CD4-positive, alpha-beta T cell treated with Interleukin-12 subunit alpha and Interleukin-12 subunit beta, for 1 hour (primary cell): ENCODE measurements around the gene CAB39.
A peak's percentile ranks its signal among the peaks of the same experiment; 100 is the strongest.
"Not testable (repeated sequence)": the region's sequence is repeated elsewhere in the genome, so short reads cannot be mapped to it uniquely, and the experiment has no call there.

Experiments
- DNase-seq: peaks from one replicate; pipeline ENCODE4 v3.0.0-alpha.2; 2020

Gene CAB39

DNA sequence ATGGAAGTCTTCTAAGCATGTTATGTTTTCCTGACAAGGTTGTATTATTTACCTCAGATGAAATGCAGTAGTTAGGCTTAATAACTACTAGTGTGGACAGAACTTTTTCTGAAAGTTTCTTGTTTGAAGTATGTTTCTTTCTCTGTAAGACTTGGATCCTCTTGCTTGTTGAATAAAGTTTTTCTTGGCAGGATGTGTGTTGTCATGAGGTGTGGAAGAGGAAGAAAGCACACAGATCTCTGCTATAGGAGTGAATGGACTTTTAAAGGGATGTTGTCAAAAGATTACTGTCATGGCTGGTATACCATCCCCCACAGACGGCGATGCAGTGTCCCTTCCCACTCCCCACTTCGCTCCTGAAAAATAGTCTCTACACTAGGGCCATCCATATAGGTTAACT lies 2.6 kb downstream of the CAB39 start:
- no peak for DNase-seq

DNA sequence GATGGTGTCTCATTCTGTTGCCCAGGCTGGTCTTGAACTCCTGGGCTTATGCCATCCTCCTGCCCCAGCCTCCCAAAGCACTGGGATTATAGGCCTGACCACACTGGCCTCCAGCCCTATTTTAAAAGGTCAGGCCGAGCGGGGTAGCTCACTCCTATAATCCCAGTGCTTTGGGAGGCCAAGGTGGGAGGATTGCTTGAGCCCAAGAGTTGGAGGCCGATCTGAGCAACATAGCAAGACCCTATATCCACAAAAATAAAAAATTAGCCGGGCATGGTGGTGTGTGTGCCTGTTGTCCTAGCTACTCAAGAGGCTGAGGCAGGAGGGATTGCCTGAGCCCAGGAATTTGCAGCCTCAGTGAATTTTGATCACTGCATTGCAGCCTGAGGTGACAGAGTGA lies 3.9 kb downstream of the CAB39 start:
- DNase-seq: no peak

DNA sequence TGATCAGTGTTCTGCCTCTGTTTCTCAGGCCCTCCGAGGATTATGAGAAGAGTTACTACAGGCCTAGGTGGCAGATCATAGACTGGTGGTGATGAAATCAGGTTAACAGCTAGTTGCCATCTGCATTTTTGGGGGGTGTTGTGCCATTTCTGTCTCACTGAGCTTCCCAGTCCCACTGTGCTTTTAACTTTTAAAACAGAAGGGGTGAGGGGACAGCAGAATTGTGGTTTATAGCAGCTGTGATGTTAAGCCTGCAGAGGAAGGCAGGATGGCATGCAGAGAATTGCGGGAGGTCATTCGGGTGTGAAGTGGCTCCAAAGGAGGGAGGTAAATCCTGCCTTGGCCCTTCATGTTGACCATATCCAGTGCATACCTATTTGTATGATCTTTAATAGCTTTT lies 5.0 kb downstream of the CAB39 start:
- no peak for DNase-seq

DNA sequence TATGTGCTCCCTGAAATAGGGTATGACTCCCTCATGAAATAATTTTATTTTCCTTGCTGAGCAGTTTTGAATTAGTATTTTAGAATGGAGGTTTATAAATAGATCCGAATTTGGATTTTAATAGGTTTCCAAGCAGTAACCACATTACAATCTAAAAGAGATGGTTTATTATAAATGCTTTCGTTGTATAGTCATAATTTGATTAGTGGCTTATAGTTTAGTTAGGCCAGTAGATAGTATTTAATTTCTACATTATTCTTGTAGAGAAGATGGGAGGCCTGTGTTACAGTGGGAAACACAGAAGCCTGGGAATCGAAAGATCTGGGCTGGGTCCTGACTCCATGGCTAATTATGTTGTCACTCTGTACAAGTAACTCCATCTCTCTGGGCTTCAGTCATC lies 6.7 kb downstream of the CAB39 start:
- DNase-seq: no peak

DNA sequence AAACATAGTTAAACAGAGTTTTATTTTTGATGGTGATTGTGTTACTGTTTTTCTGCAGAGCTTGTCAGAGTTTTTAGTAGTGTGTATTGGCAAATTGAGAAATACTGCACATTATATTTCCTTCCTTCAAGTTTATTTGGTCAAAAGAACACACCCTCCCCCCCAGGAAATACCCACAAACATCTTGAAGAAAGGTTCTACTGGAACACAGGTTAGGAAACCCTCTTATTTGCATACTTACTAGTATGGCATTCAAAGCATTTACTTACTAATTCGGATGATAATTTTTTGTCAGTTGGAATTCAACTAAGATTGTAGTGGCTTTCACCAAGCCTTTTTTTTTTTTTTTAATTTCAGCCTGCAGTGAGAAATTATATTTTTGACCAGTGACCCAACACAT lies 9.1 kb downstream of the CAB39 start:
- DNase-seq: peak; percentile 42

DNA sequence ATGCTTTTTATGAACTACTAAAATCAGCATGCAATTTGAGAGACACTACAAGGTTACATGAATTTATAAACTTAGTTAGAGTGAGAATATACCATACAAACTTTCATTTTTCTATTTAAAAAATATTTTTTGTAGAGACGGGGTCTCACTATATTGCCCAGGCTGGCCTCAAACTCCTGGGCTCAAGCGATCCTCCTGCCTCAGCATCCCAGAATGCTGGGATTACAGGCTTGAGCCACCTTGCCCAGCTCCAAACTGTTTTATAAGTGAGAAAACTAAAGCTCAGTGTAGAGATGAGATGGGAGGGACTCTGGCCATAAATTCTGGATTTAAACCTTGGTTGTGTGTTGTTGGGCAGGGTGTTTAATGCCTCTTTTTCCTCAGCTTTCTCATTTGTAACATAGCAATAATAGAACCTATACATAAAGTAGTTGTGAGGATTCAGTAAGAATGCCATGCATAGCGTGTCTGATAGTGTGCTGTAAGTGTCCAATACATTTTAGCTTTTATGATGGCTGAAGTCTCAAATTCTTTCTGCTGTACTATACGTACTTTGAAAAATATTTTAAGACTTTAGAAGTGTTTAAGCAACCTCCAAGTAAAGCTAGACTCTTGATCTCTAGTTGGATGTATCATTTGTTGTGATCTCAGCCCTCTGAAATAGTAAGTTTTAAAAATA lies 9.7 kb downstream of the CAB39 start:
- no peak for DNase-seq

DNA sequence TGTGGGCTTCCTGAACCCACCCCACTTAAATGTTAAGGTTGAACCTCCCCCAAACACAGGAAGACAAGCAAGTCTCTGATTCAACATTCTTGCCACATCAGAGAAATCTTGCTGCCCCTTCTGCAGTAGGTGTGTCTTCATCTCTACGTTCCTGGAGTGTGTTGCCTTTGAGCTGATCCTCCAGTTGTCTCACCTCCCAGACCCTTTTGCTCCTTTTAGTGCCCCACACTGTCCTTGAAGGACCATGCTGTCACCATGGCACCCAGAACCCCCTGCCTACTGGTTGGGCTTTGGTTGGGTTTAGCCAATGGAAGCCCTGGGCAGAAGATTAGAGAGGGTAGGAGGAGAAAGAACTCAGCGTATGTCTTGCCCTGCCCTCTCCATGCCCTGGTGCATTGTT lies 10.7 kb downstream of the CAB39 start:
- DNase-seq: peak; percentile 67

DNA sequence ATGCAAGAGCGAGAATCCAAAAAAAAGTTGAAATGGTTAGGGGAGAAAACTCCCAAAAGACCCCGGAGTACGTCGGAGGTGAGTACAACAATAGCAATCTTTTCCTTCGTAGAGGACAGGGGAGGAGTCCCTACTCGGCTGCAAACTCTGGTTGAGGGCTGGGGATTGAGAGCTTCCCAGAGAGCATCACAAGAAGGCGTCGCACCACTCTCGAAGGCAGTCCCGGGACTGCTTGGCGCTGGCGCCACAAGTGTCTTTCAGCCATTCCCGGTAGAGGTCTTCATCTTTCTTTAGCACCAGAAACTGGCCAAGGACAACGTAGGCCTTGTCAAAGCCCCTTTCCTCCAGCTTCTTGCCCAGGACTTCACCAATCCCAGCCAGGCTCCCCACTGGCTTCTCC lies 12.3 kb downstream of the CAB39 start:
- not testable (repeated sequence) for DNase-seq

DNA sequence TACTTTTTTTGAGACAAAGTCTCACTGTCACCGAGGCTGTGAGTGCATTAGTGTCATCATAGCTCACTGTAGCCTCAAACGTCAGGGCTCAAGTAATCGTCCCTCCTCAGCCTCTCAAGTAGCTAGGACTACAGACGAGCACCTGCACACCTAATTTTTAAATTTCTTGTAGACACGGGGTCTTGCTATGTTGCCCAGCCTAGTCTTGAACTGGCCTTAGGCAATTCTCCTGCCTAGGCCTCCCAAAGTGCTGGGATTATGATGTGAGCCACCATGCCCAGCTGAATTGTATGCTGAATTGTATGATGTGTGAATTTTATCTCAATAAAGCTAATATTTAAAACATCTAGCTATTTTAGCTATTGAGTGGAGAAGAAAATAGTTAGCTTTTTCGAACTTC lies 18.9 kb downstream of the CAB39 start:
- DNase-seq: no peak

DNA sequence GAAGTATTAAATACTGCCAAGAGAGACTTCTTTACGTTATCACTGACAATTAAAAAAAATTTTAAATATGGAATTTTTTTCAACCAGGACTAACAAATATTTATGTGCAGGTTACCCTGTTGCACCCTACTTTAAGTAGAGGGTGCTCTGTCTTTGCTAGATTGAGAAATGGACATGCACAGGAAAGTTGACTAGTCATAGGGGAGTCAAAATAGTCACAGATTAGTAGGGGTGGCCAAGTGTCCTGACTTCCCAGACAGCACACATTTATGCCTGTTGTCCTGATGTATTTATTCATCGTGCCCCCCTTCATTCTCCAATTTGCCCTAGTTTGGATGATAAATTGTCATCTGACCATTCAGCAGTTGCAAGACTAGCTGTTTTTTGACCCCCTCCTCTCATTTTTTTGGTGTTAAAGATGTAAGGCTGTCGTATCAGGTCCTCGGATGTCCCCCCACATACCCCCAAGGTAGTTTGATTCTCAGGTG lies 20.3 kb downstream of the CAB39 start:
- DNase-seq: no peak

DNA sequence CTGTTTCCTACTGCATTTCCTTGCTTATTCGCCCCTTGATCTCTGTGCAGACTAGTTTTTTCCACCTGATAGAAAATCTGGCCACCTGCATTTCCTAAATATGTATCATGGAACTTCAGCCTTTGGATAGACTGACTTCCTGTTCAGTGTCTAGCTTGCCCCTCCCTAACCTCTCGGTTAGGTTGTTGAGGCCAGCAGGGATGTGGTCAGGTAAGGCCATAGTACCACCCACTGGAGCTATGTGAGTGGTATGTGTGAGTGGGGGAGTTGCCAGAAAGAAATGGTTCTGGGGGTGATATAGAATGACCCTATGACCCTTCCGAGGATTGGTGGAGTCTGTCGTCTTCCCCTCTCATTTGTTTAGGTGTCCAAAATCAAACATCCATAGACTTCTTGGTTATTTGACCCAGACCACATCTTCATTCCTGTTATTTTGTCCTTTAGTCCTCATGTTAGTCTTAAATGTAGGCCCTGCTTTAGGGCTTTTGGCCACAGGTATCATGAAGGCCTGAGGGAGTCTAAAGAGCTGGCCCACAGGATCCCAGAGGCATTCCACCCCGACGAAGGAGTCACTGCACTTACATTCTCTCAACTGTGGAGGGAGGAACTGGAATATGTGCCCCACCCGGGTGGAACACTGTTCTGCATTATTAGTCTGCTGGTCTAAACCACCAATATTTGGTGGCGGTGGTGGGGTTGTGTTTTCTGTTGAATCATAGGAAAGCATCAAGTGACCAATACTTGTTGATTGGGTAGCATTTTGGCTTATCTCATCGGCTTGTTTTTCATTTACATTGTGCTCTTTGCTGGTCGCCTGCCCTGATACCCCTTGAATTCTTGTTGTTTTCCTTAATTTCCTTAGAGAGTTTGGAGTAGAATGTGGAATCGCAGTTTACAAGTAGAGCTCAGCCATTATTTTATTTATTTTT lies 21.9 kb downstream of the CAB39 start:
- no peak for DNase-seq

DNA sequence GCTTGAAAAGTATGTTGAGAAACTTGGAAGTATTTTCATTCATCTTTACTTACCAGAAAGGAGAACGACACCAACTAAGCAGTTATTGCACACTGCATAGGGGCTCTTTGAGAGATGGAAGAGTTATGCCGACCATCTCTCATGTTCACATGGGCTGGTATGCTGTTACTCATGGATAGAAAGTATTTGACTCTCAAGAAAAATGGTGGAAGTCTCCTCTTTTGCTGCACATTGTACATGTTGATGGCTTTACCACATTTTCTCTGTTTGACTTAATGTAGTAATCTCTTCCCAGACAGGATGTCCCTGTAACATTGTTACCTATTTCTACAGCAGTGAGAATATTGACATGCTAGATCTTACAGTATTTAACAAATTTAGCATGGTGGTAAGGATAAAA lies 23.2 kb downstream of the CAB39 start:
- DNase-seq: no peak

DNA sequence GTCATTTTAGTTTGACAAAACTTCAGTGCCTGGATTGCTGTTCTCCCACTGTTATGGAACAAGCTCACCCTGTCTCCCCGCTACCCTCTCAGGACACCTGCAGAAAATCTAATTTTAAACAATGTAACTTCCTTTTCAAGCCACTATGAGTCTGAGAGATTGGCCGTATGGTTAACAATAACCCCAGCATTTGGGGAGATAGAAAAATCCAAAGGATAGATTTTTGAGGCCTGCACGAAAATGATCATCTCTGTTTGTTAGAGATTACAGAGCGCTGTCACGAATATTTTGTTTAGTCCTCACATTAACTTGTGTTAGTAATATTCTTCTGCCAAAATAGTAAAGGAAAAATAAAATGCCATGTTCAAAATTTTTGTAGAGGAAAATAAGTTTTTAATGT lies 24.7 kb downstream of the CAB39 start:
- no peak for DNase-seq

DNA sequence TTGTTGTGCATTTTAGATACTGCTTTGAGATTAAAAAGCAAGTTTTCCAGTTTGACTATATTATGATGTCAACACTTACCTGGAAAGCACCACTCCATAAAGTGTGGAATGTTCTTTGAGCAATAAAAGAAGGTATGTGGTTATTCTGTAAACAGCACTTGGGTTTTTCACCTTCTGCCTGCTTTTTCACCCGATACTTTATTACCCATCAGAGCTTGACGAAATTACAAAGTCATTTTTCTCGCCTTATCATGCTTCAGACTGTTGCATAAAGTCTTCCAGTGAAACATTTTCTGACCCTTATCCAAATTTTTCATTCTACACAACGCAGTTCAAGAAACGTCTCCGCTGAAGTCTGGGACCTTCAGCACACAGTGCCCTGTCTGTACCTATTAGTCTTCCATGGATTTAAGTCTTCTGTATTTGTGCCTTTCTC lies 25.2 kb downstream of the CAB39 start:
- DNase-seq: no peak

DNA sequence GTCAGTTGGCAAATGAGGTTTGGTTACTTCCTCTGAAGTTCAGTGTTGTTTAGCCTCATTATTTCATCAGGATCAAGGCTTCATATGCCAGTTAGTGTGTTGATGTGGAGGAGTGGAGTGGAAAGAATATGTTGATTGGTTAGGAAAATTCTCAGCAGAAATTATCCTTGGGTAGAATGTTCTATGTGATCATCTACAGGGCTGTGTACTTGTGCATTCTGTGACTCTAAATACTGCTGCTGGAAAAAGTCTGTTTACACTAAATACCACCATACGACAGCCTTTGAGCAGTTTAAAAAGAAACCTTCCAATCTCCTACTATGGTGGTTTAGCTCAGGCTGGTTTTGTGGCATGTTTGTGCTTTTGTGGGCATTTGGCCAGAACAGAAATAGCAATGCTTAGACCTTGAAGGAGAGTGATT lies 25.8 kb downstream of the CAB39 start:
- no peak for DNase-seq

DNA sequence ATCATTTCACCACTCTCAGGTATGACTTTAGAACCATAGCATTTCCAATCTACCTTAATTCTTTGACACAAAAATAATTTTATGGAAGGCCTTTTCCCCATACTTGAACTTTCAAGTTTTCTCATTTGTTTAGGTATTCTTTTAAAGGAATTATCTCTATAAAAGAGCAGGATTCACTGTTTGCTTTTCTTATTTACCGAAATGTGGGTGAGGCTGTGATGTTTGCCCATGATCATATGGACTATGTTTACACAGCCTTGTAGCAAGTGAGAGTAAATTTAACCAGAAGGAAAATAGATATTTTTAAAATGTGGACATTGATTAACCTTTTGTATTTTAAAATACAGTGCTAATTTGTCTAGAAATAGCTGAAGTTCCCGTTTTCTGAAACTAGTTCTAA lies 26.3 kb downstream of the CAB39 start:
- DNase-seq: no peak

DNA sequence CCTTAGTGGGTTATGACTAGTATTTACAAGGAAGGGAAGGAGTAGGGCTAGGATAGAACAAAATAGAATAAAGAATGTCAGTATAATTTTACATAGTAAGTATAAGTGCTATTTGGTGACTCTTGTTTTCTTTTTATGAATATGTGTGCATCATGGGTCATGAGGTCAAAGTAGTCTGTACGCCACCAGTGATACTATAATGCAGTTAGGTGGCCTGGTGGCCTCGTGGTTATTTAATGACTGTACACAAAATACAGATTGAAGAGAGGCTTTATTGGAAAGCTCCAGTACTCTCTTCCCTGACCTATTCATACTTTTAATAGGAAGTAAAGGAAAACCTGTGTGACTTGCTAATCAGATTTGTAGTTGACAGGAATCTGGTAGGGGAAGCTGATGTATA lies 27.3 kb downstream of the CAB39 start:
- DNase-seq: no peak

DNA sequence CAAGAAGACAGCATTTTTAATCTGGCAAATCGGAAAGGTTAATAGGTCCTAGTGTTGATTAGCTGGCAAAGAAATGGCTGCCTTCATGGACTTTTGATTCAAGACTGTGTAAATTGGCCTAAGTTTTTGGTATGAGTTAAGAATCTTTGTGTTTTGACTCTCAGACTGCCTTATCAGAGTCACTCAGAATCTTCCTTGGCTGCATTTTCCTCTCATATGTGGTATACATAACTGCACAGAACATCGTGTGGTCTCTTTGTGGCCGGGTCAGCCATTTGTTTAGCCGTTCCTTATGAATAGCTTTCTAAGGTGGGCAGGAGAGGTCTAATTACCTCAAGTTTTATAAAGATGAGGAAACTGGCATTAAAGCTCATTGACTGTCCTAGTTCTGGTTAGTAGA lies 30.1 kb downstream of the CAB39 start:
- DNase-seq: no peak

DNA sequence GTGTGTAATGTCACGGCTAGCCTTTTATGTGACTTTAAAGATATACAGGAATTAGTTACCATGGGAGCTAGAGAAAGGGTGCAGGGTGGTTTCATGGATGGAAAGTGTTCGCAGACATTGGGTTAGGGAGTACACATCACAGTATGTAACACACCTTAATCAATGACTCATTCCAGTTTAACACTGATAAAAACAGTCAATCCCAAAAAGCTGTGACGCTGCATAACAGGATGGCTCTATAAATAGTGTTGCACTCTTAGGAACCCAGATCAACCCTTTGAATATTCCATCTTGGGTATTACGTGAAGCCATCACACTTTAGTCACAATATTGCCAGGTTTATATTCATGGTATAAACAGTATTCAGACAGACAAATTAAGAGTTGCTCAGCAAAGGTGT lies 33.6 kb downstream of the CAB39 start:
- DNase-seq: no peak

DNA sequence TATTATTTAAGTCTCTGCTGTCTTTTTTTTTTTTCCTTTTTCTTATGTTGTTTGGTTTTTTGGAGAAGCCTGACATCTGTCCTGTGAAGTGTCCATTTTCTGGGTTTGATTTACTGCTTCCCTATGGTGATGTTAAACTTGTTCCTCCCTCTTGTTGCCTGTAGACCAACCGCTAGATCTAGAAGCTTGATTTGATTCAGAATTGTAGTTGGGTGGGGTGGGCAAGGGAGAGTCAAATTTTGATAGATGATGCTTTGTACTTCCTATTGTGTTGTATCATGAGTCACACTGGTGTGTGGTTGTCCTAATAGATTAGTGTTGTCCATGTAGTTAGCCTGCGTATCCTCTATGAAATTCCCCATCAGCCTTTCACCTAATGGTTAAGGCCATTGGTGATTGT lies 35.4 kb downstream of the CAB39 start:
- no peak for DNase-seq

DNA sequence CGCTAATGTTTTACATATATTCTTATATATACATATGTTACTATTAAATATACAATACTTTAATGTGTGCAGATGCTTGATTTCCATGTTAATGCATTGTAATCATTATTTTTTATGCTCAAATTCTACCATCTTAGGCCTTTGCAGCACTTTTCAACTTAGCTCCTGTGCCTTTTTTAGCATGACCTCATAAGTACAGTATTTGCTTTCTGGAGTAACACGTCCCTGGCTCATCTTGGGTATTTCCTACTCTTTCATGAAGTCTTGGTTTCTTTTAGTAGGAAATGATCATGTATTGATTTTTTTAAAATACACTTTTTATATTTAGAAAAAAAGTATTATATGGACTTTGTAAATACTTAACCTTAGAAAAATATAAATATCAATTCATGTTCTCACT lies 36.5 kb downstream of the CAB39 start:
- DNase-seq: no peak

DNA sequence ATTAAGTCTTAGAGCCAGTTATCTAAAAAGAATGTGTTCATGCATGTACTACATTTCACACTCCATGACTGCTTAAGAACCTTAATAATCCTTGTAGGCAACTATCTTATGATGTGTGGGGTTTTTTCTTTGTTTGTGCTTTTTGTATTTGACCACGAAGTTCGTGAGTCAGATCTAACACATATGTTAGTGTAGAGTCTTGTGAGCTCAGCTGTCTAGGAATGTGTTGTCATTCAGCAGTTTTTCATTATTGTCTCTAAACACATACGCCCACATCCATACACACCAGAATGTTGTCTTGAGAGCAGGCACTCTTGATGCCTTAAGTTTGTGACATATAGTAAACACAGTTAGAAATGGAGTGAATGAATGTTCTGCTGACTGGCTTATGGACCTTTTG lies 38.4 kb downstream of the CAB39 start:
- DNase-seq: peak; percentile 15

DNA sequence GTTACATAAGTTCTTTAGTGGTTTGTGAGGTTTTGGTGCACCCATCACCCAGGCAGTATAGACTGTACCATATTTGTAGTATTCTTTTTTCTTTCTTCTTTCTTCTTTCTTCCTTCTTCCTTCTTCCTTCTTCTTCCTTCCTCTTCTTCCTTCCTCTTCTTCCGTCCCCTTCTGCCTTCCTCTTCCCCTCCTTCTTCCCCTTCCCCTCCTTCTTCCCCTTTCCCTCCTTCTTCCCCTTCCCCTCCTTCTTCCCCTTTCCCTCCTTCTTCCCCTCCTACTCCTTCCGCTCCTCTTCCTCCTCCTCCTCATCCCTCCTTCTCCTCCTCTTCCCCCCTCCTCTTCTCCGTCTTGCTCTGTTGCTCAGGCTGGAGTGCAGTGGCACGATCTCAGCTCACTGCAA lies 41.6 kb downstream of the CAB39 start:
- no peak for DNase-seq

DNA sequence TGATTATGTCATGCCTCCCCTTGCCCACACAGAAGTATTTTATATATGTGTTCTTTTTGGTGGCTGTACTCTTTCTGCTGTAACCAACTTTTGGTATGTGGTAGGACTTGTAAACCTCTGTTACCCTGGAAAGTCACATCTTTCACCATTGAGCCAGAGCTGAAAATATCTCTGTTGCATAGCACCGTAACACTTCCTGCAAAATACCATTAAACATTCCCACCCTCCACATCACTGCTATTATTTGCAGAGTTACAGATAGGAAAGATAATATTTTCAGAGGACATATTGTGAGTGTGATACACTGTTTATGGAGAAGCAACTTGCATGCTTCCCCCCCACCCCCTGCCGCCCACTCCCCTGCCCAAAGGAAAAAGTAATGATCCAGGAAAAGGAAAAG lies 44.8 kb downstream of the CAB39 start:
- no peak for DNase-seq
